GM19023 (cell line): ENCODE data around the gene TMEM214.

Experiments
- ATAC-seq: cut with Tn5 transposase; IDR thresholded peaks from one replicate; pipeline ENCODE4 v1.9.1; 2021; ENCODE audit warnings: mild to moderate bottlenecking, moderate library complexity; ENCODE audit not compliant: unreplicated experiment

Gene TMEM214

GRCh38 chr2:27032495-27033252 is at the start of gene TMEM214:
Gene TMEM214, plus strand, starts transcription at chr2:27032965. Its CDS starts 51 bp downstream, at chr2:27033016.
- peak; percentile 93 for ATAC-seq

GRCh38 chr2:26983746-26984145 is 49.0 kb upstream of the TMEM214 start:
- ATAC-seq: no peak

- ATAC-seq: no peak
Measured at GRCh38 chr2:26985807-26986206, 47.0 kb upstream of the TMEM214 start.

GRCh38 chr2:26986576-26986975 is 46.2 kb upstream of the TMEM214 start:
- ATAC-seq: no peak

- no peak for ATAC-seq
Measured at GRCh38 chr2:26988058-26988860, 44.5 kb upstream of the TMEM214 start.

GRCh38 chr2:26989156-26989555 is 43.6 kb upstream of the TMEM214 start:
- no peak for ATAC-seq

- ATAC-seq: no peak
Measured at GRCh38 chr2:26991717-26992116, 41.0 kb upstream of the TMEM214 start.

- no peak for ATAC-seq
Measured at GRCh38 chr2:26993768-26994167, 39.0 kb upstream of the TMEM214 start.

- ATAC-seq: no peak
Measured at GRCh38 chr2:26994983-26995382, 37.8 kb upstream of the TMEM214 start.

- ATAC-seq: no peak
Measured at GRCh38 chr2:26997394-26997793, 35.4 kb upstream of the TMEM214 start.

GRCh38 chr2:26998323-26998722 is 34.4 kb upstream of the TMEM214 start:
- ATAC-seq: no peak

GRCh38 chr2:27000228-27000627 is 32.5 kb upstream of the TMEM214 start:
- no peak for ATAC-seq

GRCh38 chr2:27000995-27001394 is 31.8 kb upstream of the TMEM214 start:
- no peak for ATAC-seq

GRCh38 chr2:27001950-27002349 is 30.8 kb upstream of the TMEM214 start:
- no peak for ATAC-seq

- no peak for ATAC-seq
Measured at GRCh38 chr2:27003007-27003406, 29.8 kb upstream of the TMEM214 start.

- no peak for ATAC-seq
Measured at GRCh38 chr2:27003857-27004256, 28.9 kb upstream of the TMEM214 start.

GRCh38 chr2:27006602-27007415 is 26.0 kb upstream of the TMEM214 start:
- ATAC-seq: no peak

- no peak for ATAC-seq
Measured at GRCh38 chr2:27007416-27008374, 25.1 kb upstream of the TMEM214 start.

- ATAC-seq: no peak
Measured at GRCh38 chr2:27008678-27009077, 24.1 kb upstream of the TMEM214 start.

- no peak for ATAC-seq
Measured at GRCh38 chr2:27009083-27009482, 23.7 kb upstream of the TMEM214 start.
